ENCODE results near the gene PCDHGC4.

The PCDHGC4 gene

DNA sequence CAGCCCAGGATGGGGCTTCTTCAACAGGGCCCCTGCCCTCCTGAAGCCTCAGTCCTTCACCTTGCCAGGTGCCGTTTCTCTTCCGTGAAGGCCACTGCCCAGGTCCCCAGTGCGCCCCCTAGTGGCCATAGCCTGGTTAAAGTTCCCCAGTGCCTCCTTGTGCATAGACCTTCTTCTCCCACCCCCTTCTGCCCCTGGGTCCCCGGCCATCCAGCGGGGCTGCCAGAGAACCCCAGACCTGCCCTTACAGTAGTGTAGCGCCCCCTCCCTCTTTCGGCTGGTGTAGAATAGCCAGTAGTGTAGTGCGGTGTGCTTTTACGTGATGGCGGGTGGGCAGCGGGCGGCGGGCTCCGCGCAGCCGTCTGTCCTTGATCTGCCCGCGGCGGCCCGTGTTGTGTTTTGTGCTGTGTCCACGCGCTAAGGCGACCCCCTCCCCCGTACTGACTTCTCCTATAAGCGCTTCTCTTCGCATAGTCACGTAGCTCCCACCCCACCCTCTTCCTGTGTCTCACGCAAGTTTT, 27.6 kb downstream of the PCDHGC4 start:
- peak; percentile 85 for DNase-seq (ENCODE audit: low spot score)

GRCh38 chr5:141512911-141513626, 28.2 kb downstream of the PCDHGC4 start:
- peak; percentile 12 for DNase-seq (ENCODE audit: low spot score)

GRCh38 chr5:141513627-141514329, 28.9 kb downstream of the PCDHGC4 start:
- peak; percentile 56 for DNase-seq (ENCODE audit: low spot score)

- DNase-seq (ENCODE audit: low spot score), result no peak
Measured at GRCh38 chr5:141514330-141515133, 29.7 kb downstream of the PCDHGC4 start.

- no peak for DNase-seq (ENCODE audit: low spot score)
Measured at GRCh38 chr5:141515141-141515540, 30.3 kb downstream of the PCDHGC4 start.

GRCh38 chr5:141515946-141516671, 31.3 kb downstream of the PCDHGC4 start:
- DNase-seq (ENCODE audit: low spot score), result no peak

DNA sequence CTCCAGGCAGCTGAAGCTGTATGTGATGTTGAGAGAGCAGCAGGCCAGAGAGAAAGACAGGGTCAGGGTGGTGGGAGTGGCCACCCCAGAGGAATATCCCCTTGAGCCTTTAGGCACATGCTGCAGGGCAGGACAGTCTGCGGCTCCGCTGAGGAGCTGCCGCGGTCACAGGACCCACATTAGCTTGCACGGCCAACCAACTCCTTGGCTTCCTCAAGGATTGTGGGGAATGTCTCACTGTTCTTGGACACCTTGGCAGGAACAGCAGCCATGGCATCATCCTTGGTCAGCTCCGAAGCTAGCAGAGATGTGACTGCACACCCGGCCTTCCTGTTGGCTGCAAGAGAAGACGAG, 31.8 kb downstream of the PCDHGC4 start:
- DNase-seq (ENCODE audit: low spot score), result no peak

GRCh38 chr5:141517312-141517711, 32.5 kb downstream of the PCDHGC4 start:
- no peak for DNase-seq (ENCODE audit: low spot score)

GRCh38 chr5:141517880-141518617, 33.2 kb downstream of the PCDHGC4 start:
- DNase-seq (ENCODE audit: low spot score), result no peak

- DNase-seq (ENCODE audit: low spot score), result no peak
Measured at GRCh38 chr5:141518618-141519015, 33.8 kb downstream of the PCDHGC4 start.

DNA sequence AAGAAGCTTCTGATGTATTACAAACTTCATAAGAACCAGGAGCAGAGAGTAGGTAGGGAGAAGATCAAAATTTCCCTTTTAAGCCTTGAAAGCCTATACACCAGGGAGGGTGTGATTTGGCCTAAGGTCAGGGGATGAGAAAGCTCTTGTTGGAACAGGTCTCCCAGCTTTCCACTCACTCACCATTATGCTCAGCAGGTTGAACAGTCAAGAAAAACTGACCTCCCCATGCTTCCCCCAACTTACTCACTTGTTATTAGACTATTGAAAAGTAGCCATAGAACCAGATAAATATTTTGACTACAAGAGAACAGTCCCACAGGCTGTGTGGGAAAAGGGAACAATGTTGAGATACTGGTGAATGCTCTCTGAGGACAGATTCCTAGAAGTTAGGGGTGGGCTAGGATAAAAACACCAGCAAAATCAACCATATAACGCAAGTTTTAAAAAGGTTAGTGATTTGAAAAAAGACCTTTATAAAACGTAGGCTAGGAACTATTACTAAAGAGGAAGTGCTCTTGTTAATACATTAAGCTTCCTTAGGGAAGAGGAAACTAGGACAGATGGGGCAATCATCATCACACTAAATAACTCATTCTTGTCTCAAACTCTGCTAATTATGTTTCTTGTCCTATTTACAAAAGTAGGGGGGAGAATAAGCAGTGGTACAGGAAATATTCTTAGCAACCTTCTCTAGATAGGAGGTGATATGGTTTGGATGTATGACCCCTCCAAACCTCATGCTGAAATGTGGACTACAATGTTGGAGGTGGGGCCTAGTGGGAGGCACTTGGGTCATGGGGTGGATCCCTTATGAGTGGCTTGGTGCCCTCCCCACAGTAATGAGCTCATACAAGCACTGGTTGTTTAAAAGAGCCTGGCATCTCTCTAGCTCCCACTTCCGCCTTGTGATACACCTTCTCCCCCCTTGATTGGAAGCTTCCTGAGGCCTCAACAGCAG, 35.1 kb downstream of the PCDHGC4 start:
- DNase-seq (ENCODE audit: low spot score), result no peak

GRCh38 chr5:141521244-141521781, 36.5 kb downstream of the PCDHGC4 start:
- no peak for DNase-seq (ENCODE audit: low spot score)

GRCh38 chr5:141522301-141522700, 37.5 kb downstream of the PCDHGC4 start:
- DNase-seq (ENCODE audit: low spot score), result no peak

DNA sequence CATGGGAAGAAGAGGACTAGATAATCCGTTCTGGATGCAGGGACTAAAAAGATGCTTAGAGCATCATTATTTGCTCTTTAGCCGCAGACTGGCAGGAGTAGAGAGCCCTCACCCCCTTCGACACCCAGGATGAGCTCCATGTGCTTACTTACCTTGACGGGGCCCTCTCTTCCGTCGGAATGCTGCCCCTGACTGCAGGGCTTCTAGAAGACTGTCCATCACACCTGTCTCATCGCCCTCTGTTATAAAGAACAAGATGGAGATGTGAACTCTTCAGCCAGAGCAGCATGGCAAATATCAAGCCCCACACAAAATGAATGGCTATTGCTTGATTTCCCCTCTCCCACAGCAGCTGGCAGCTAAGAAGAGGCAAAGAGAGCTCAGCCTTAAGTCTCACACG, 39.2 kb downstream of the PCDHGC4 start:
- no peak for DNase-seq (ENCODE audit: low spot score)

DNA sequence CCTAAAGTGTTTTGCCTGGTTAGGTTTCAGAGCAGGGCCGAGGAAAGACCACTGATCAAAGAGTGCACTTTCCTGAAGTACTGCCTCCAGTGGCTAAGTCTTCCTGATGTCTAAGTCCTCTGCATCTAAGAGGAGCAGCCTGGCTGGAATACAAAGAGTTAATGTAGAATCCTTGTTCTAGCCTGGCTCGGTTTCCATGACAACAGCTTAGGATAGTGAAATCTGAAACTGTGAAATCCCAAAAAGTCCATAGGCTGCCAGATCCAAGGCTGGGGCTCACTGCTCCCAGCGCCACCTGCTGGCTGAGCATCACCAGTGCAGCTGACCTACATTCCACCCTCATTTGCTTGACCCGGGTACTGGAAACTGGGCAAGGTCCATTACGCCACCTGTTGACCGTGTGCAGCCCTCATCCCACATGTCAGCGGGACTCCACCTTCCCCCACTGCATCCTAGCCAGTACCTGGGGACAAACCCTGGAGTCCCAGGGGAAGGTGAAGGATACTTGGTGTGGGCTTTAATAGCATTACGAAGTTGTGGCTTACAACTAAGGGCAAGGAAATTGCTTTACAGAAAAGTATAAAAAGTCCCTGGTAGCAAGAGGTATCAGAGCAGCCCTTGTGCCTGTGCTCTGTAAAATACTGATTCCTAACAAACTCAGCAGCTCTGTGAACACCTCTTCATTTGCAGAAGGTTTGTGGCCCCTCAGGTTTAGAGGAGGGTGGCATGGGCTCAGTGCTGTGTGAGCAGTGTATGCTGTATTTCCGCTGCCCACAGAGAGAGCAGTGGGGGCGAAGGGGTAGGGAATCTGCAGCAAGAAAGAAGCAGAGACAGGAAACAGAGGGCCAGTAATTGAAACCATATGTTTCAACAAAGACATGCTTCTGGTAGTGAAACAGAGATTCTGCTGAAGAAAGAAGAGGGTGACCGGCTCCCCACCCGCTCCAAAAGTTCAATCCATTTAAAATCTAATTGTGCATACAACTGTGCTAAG, 40.1 kb downstream of the PCDHGC4 start:
- peak; percentile 53 for DNase-seq (ENCODE audit: low spot score)

DNA sequence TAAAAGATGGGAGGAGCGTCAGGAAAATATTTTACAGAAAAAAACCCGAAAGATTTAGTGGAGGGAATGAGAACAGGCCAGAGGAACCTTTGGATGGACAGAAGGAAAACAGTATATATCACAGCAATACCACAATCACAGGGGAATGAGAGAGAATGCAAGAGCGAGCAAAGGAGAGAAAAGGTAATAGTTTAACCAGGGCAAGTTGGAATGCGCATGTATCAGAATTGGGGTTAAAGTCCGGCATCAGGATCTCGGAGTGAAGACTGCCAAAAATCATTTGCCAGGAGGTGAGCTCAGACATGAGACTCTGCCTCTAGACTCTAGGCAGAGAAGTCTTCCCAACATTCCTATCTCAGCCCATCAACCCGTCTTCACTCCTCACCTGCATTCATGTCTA, 40.8 kb downstream of the PCDHGC4 start:
- no peak for DNase-seq (ENCODE audit: low spot score)

DNA sequence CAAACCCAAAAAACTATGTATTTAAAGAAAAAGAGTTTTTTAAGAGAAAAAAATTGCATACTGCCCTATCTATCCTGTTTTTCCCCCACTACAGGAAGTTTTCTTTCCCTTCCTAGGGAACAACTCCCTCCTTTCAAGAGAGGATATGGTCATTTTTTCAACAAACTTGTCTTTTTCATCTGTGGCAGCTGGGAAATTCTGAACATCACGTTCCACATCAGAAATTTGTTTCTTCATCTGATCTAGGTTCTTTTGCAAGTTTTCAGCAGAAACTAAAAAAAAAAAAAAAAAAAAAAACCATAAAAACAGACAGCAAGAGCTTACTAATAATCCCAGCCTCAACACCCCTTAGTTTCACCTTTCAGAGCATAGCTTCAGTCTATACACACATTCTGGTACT, 42.6 kb downstream of the PCDHGC4 start:
- DNase-seq (ENCODE audit: low spot score), result no peak

- no peak for DNase-seq (ENCODE audit: low spot score)
Measured at GRCh38 chr5:141528291-141528984, 43.6 kb downstream of the PCDHGC4 start.

Measured in CD4-positive, alpha-beta T cell treated with Interleukin-15 for 4 hours (primary cell).